ENCODE measurements around the gene DTNB.

DNA sequence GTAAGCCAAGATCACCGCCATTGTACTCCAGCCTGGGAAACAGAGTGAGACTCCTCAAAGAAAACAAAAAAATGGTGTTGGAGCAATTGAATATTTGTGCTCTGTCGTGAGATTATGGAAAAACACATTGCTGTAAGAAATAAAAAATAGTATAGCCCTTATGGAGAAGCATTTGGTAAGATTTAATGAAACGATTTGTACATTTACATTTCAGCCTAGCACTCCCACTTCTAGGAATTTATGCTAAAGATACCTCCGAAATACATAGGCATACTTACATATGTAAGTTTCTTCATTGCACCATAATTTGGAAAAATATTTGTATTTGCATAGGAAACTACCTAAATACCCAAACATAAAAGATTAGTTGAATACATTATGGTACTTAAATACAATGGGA lies 8.7 kb upstream of the DTNB start:
- TF ChIP-seq POLR2AphosphoS5 (IDR thresholded peaks at IDR 0.05; ENCODE audit: insufficient read depth in 1 of 2, low read depth in 1 of 2) (no peak), POLR2A (IDR thresholded peaks at IDR 0.05) (no peak)
- TF ChIP-seq, protein P1, sequence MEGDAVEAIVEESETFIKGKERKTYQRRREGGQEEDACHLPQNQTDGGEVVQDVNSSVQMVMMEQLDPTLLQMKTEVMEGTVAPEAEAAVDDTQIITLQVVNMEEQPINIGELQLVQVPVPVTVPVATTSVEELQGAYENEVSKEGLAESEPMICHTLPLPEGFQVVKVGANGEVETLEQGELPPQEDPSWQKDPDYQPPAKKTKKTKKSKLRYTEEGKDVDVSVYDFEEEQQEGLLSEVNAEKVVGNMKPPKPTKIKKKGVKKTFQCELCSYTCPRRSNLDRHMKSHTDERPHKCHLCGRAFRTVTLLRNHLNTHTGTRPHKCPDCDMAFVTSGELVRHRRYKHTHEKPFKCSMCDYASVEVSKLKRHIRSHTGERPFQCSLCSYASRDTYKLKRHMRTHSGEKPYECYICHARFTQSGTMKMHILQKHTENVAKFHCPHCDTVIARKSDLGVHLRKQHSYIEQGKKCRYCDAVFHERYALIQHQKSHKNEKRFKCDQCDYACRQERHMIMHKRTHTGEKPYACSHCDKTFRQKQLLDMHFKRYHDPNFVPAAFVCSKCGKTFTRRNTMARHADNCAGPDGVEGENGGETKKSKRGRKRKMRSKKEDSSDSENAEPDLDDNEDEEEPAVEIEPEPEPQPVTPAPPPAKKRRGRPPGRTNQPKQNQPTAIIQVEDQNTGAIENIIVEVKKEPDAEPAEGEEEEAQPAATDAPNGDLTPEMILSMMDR (IDR thresholded peaks at IDR 0.05), result no peak

All from vagina (tissue), 2 donors.